GM18873 (cell line): Measurements from ENCODE around the gene CARMIL1.
"Not testable (repeated sequence)": the region's sequence is repeated elsewhere in the genome, so short reads cannot be mapped to it uniquely, and the experiment has no call there.

ENCODE experiments used
- ATAC-seq: cut with Tn5 transposase; IDR thresholded peaks from one replicate; pipeline ENCODE4 v1.9.1; 2021; ENCODE audit warnings: mild to moderate bottlenecking, moderate library complexity, moderate number of reproducible peaks; ENCODE audit not compliant: unreplicated experiment, low FRiP score

CARMIL1 gene

DNA sequence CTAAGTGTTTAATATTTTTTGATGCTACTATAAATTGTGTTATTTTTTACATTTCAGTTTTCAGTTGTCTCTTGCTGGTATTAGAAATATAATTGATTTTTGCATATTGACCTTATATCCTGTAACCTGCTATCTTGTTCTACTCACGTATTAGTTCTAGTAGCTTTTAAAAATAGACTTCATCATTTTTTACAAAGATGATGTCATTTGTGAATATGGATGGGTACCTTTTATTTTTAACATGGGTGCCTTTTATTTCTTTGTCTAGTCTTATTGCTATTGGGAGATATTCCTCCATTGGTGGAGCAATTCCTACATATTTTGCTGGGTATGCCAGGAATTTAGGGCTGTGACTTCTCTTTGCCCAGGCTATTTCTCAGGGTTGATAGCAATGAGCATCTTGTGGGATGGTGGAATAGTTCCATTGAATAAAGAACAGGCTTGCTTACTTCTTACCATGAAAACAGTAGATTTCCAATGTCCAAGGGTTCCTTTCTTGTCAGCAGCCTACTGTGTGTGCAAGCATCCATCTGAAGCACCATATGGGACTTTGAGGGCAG lies 149.7 kb downstream of the CARMIL1 start:
- no peak for ATAC-seq

GRCh38 chr6:25431306-25431974 lies 152.3 kb downstream of the CARMIL1 start:
- no peak for ATAC-seq

DNA sequence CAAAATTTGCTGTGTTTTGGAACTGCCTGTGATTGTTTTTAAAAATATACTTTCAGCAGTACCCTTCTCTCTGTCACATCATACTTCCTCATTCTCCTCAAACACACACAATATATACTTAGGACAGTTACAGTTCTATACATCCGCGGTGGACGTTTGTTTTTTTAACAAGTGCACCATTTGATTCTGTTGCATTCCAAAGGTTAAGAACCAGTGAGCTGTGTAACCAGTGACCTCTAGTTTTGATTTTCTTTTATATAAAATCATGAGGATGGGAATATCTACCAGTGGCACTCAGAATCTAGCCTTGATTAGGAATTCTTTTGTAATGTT lies 152.8 kb downstream of the CARMIL1 start:
- no peak for ATAC-seq

- no peak for ATAC-seq
Measured at GRCh38 chr6:25434921-25435320, 155.7 kb downstream of the CARMIL1 start.

GRCh38 chr6:25435416-25435985 lies 156.3 kb downstream of the CARMIL1 start:
- ATAC-seq, result no peak

GRCh38 chr6:25436760-25437159 lies 157.6 kb downstream of the CARMIL1 start:
- no peak for ATAC-seq

DNA sequence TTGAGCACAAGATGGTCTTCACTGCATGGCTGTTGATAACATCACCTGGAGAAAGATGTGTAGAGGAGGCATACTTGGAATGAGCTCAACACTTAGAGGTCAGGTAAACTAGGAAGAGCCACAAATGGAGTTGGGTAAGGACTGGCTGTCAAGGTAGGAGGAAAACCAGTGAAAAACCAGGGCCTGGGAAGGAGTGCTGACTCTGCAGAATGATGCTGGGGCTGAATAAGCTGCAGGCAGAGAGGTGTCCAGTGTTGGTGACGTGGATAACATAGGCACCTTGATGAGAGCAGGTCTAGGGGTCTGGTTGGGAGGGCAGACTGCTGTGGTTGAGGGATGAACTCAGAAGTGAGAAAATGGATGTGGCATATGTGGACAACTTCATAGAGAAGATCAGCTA lies 160.2 kb downstream of the CARMIL1 start:
- no peak for ATAC-seq

- ATAC-seq, result no peak
Measured at GRCh38 chr6:25441663-25442270, 162.6 kb downstream of the CARMIL1 start.

DNA sequence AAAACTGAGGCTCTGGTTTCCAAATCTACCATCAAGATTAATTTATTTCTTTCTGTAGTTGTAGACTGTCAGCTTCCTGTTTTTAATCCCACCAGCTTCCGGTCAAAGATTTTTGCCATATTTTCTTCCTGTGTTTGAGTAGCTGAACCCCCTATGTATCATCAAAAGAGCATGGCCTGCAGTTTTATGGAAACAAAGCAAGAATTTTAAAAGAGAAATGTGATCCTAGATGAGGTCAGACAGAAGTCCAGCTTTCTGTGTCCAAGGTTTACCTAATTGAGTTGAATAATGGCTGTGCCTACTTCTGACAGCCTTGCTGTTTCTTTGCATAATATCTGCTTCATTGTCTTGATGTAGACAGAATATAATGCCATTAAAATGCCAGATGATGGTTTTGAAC lies 163.7 kb downstream of the CARMIL1 start:
- ATAC-seq, result no peak

GRCh38 chr6:25444521-25444920 lies 165.3 kb downstream of the CARMIL1 start:
- ATAC-seq, result not testable (repeated sequence)

DNA sequence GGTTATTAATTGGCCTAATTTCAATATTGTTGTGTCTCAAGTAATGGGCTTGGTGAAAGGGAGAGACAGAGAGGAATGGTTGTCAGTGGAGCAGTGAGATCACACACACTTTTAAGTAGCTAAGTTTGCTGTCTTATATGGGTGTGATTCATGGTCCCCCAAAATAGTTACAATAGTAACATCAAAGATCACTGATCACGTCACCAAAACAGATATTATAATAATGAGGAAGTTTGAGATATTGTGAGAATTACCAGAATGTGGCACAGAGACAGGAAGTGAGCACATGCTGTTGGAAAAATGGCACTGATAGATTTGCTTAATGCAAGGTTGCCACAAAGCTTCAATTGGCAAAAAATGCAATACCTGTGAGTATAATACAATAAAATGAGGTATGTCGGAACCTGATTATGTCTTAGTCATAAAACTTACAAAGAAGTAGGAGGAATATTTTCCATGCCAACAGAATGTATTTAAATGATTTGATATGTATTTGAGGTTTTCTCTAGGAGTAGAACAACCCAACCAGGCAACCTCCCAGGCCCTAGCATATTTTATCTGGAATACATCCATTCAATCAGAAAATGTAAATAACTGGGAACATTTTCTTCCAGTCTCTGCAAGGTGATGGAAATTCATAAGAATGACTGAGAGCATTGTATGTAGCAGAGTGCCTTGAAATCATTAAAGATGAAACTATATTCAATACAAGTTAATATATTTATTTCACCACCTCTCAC lies 167.8 kb downstream of the CARMIL1 start:
- no peak for ATAC-seq

DNA sequence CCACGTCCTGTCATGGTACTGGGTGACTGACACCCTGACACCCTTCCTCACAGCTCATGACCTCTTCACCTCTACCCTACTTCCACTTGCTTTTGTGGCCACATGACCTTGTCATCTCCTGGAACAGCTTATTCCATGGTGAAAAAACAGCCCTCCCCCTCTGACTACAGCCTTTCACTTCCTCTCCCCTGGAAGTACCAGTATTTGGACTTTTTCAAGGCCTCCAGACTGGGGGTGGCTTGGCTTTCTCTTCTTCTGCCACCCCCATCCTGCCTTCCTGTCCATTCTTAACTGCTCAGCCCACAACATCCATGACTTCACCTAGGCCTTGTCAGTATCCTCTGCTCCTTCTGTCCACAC lies 168.4 kb downstream of the CARMIL1 start:
- no peak for ATAC-seq

GRCh38 chr6:25448965-25449538 lies 169.9 kb downstream of the CARMIL1 start:
- no peak for ATAC-seq

GRCh38 chr6:25449774-25450173 lies 170.6 kb downstream of the CARMIL1 start:
- ATAC-seq, result no peak

GRCh38 chr6:25450469-25451198 lies 171.5 kb downstream of the CARMIL1 start:
- ATAC-seq, result no peak

DNA sequence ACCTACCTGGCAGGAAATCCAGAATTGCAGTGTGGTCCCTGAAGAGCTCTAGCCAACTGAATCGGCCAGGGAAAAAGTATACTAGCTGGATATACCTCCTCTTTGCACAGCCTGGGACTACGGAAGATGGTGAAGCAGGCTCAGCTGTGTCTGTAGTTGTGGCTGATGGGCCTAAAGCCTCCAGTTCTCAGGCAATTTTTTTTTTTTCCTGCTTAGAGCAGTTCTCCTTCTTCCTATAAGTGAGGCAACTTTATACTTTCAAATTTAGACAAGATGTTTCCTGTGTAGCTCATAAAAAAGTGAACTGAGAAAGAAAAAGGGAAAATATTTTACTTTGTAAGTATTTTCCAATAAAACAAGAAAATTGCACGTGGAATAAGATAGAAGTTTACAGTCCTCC lies 172.9 kb downstream of the CARMIL1 start:
- no peak for ATAC-seq

- ATAC-seq, result no peak
Measured at GRCh38 chr6:25453288-25453687, 174.1 kb downstream of the CARMIL1 start.

- no peak for ATAC-seq
Measured at GRCh38 chr6:25454136-25454535, 175.0 kb downstream of the CARMIL1 start.

GRCh38 chr6:25456249-25457040 lies 177.3 kb downstream of the CARMIL1 start:
- no peak for ATAC-seq
